GM23248 (cell line): ENCODE measurements around the gene POLD1. TPM values are rescaled to one million over a fixed set of nuclear protein-coding genes. Genes with fewer than 3 reads are reported as not detected.

Source experiments
- DNase-seq: peaks from one replicate; pipeline ENCODE4 v3.0.0-alpha.2; 2015
- H2AFZ ChIP-seq: fragments of 200-600 bp; sonication (generic); 2 replicates; pipeline ENCODE4 v1.6.1; 2016; ENCODE audit warnings: antibody characterized with exemption
- H3F3A ChIP-seq: fragments of 200-600 bp; sonication (generic); 2 replicates; pipeline ENCODE4 v1.6.1; 2016; ENCODE audit warnings: mild to moderate bottlenecking, antibody characterized with exemption, mixed run types; ENCODE audit not compliant: insufficient read depth
- H3K27ac ChIP-seq: fragments of 200-600 bp; sonication (generic); 2 replicates; pipeline ENCODE4 v1.5.1; 2016; ENCODE audit warnings: mild to moderate bottlenecking
- H3K27me3 ChIP-seq: fragments of 200-600 bp; sonication (generic); replicated peaks from 2 replicates; pipeline ENCODE4 v1.6.1; 2016; ENCODE audit warnings: mild to moderate bottlenecking; ENCODE audit not compliant: insufficient read depth
- H3K36me3 ChIP-seq: fragments of 200-600 bp; sonication (generic); 2 replicates; pipeline ENCODE4 v1.6.1; 2016; ENCODE audit warnings: low read depth, mild to moderate bottlenecking
- H3K4me1 ChIP-seq: fragments of 200-600 bp; sonication (generic); 2 replicates; pipeline ENCODE4 v1.6.1; 2016; ENCODE audit warnings: mild to moderate bottlenecking; ENCODE audit not compliant: insufficient read depth
- H3K4me2 ChIP-seq: fragments of 200-600 bp; sonication (generic); one replicate; pipeline ENCODE4 v1.6.1; 2016; ENCODE audit warnings: mild to moderate bottlenecking; ENCODE audit not compliant: unreplicated experiment
- H3K4me3 ChIP-seq: fragments of 200-600 bp; sonication (generic); 2 replicates; pipeline ENCODE4 v1.5.1; 2016; ENCODE audit warnings: mild to moderate bottlenecking
- H3K79me2 ChIP-seq: fragments of 200-600 bp; sonication (generic); 2 replicates; pipeline ENCODE4 v1.6.1; 2016; ENCODE audit warnings: mild to moderate bottlenecking; ENCODE audit not compliant: insufficient read depth
- H3K9ac ChIP-seq: fragments of 200-600 bp; sonication (generic); 2 replicates; pipeline ENCODE4 v1.6.1; 2016; ENCODE audit warnings: mild to moderate bottlenecking
- H3K9me2 ChIP-seq: fragments of 200-600 bp; sonication (generic); 2 replicates; pipeline ENCODE4 v1.6.1; 2016; ENCODE audit warnings: mixed run types, mild to moderate bottlenecking, moderate library complexity; ENCODE audit not compliant: insufficient read depth
- H3K9me3 ChIP-seq: fragments of 200-600 bp; sonication (generic); one replicate; pipeline ENCODE4 v1.6.1; 2017; ENCODE audit warnings: low read depth
- H4K20me1 ChIP-seq: fragments of 200-600 bp; sonication (generic); 2 replicates; pipeline ENCODE4 v1.6.0; 2016; ENCODE audit not compliant: insufficient read depth
- EZH2 ChIP-seq: fragments of 200-600 bp; sonication (generic); IDR thresholded peaks from 2 replicates; pipeline ENCODE4 v1.6.1; 2018; ENCODE audit warnings: antibody characterized with exemption, mild to moderate bottlenecking; ENCODE audit not compliant: insufficient read depth, poor library complexity, severe bottlenecking
- EZH2phosphoT487 ChIP-seq: fragments of 200-600 bp; sonication (generic); IDR thresholded peaks from 2 replicates; pipeline ENCODE4 v1.6.1; 2018; ENCODE audit warnings: antibody characterized with exemption, moderate library complexity, mild to moderate bottlenecking, low read depth; ENCODE audit not compliant: insufficient read depth
- WGBS, 2 experiments: methylation state at CpG; one replicate each; pipeline ENCODE4 v1.1.6; 2015 to 2017; ENCODE audit warnings: low lambda C conversion rate in 2 of 2, low coverage in 1 of 2; ENCODE audit errors: missing lambda C conversion rate in 2 of 2; 5-methylcytosine and 5-hydroxymethylcytosine counted together
- in situ Hi-C: fragments of 300-500 bp; cut with MboI; formaldehyde crosslinking; loops from 2 replicates; pipeline ENCODE4 v1.15.0; 2020
- polyA plus RNA-seq: library from polyadenylated mRNA; unstranded; fragments of >200 nt; fragmentation: Nextera tagmentation; extraction: Ambion mirVana; gene quantifications from 2 replicates; pipeline ENCODE4 v1.2.1, GENCODE V29; 2016
- total RNA-seq: library from RNA; depleted of rRNA; stranded (reverse); fragments of >200 nt; shearing (Covaris generic); gene quantifications from 2 replicates; pipeline ENCODE4 v1.2.3, GENCODE V29; 2014

The POLD1 gene
- total and polyA plus RNA-seq, 2 experiments from 2014 or later = 12.6 to 18.3 TPM

- TF ChIP-seq EZH2phosphoT487 (no peak), EZH2 (no peak)
- Histone ChIP-seq H2AFZ (no peak overlapping the region), H3K4me2 (no peak overlapping the region), H3K27me3 (peaks cover 39% of the 10 kb centered on the region), H4K20me1 (no peaks in the 10 kb centered on the region), H3K36me3 (no peaks in the 10 kb centered on the region), H3K9me2 (no peaks in the 10 kb centered on the region), H3K79me2 (no peaks in the 10 kb centered on the region), H3K9ac (no peak overlapping the region), H3K9me3 (no peaks in the 10 kb centered on the region), H3K4me1 (no peaks in the 10 kb centered on the region), H3K4me3 (no peak overlapping the region), H3K27ac (no peak overlapping the region), H3F3A (no peaks in the 10 kb centered on the region)
- in situ Hi-C loops = no loop called here
- WGBS, 2 experiments = 62% methylated on average over 19 of the region's 19 CpGs
- no peak for DNase-seq
Measured at GRCh38 chr19:50433201-50434180, 49.3 kb downstream of the POLD1 start.

- DNase-seq = no peak
- no peaks in the 10 kb centered on the region for H4K20me1 ChIP-seq
- no peaks in the 10 kb centered on the region for H3K9me2 ChIP-seq
- peaks cover 39% of the 10 kb centered on the region for H3K27me3 ChIP-seq
- in situ Hi-C loops = no loop called here
- H2AFZ ChIP-seq = no peak overlapping the region
- no peak for TF ChIP-seq EZH2
- no peak overlapping the region for H3K4me2 ChIP-seq
- H3K79me2 ChIP-seq = no peaks in the 10 kb centered on the region
- no peaks in the 10 kb centered on the region for H3K36me3 ChIP-seq
- H3K9ac ChIP-seq = no peak overlapping the region
- no peaks in the 10 kb centered on the region for H3K4me1 ChIP-seq
- H3K4me3 ChIP-seq = no peak overlapping the region
- no peak overlapping the region for H3K27ac ChIP-seq
- no peaks in the 10 kb centered on the region for H3F3A ChIP-seq
- 6 to 8% methylated on average over 12 of the region's 12 CpGs for WGBS, 2 experiments
- no peaks in the 10 kb centered on the region for H3K9me3 ChIP-seq
Measured at GRCh38 chr19:50434525-50434924, 50.4 kb downstream of the POLD1 start.

DNA sequence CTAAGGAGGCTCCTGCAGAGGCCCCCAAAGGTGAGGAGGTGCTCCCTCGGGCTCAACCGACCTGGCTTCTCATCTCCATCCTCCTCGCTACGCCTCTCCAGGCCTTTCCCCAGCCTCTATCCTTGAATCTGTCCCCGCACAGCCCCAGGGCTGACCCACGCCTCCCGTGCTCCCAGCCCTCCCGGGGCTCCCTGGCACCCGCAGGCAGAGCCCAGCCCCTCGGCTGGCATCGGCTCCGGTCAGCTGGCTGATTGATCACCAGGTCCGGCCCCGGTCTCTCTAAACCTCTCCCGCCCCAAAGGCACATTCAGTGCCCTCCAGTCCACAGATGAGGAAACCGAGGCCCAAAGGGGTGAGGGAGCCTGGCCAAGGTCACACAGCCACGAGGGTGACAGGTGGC lies 51.1 kb downstream of the POLD1 start:
- 59 to 68% methylated on average over 16 to 17 of the region's 17 CpGs for WGBS, 2 experiments
- TF ChIP-seq EZH2phosphoT487 (no peak), EZH2 (no peak)

GRCh38 chr19:50435627-50436026 lies 51.5 kb downstream of the POLD1 start:
- no peak for TF ChIP-seq EZH2phosphoT487
- TF ChIP-seq EZH2 = no peak
- Histone ChIP-seq H3K9me3 (no peaks in the 10 kb centered on the region), H3K9me2 (no peaks in the 10 kb centered on the region), H3K4me1 (no peaks in the 10 kb centered on the region), H3K4me3 (no peak overlapping the region), H3K36me3 (no peaks in the 10 kb centered on the region), H3F3A (no peaks in the 10 kb centered on the region), H3K27ac (no peak overlapping the region), H4K20me1 (no peaks in the 10 kb centered on the region), H3K79me2 (no peaks in the 10 kb centered on the region), H3K9ac (no peak overlapping the region), H3K4me2 (no peak overlapping the region), H3K27me3 (peaks cover 30% of the 10 kb centered on the region), H2AFZ (no peak overlapping the region)
- WGBS, 2 experiments = 60 to 70% methylated on average over 6 to 12 of the region's 12 CpGs
- no peak for DNase-seq
- in situ Hi-C loops = no loop called here

More for the DNA sequence above, 51.1 kb downstream of the POLD1 start:
- H3K4me2 ChIP-seq = no peak overlapping the region
- no peak overlapping the region for H3K4me3 ChIP-seq
- peaks cover 34% of the 10 kb centered on the region for H3K27me3 ChIP-seq
- no peak overlapping the region for H3K9ac ChIP-seq
- no peaks in the 10 kb centered on the region for H3K79me2 ChIP-seq
- no peak for DNase-seq
- H3K4me1 ChIP-seq = no peaks in the 10 kb centered on the region
- no peaks in the 10 kb centered on the region for H3K36me3 ChIP-seq
- no peaks in the 10 kb centered on the region for H3K9me2 ChIP-seq
- no peaks in the 10 kb centered on the region for H3K9me3 ChIP-seq
- no peak overlapping the region for H2AFZ ChIP-seq
- no peaks in the 10 kb centered on the region for H3F3A ChIP-seq
- no peaks in the 10 kb centered on the region for H4K20me1 ChIP-seq
- in situ Hi-C loops = no loop called here
- no peak overlapping the region for H3K27ac ChIP-seq
